ENCODE results near the gene EVX2.

EVX2 gene

DNA sequence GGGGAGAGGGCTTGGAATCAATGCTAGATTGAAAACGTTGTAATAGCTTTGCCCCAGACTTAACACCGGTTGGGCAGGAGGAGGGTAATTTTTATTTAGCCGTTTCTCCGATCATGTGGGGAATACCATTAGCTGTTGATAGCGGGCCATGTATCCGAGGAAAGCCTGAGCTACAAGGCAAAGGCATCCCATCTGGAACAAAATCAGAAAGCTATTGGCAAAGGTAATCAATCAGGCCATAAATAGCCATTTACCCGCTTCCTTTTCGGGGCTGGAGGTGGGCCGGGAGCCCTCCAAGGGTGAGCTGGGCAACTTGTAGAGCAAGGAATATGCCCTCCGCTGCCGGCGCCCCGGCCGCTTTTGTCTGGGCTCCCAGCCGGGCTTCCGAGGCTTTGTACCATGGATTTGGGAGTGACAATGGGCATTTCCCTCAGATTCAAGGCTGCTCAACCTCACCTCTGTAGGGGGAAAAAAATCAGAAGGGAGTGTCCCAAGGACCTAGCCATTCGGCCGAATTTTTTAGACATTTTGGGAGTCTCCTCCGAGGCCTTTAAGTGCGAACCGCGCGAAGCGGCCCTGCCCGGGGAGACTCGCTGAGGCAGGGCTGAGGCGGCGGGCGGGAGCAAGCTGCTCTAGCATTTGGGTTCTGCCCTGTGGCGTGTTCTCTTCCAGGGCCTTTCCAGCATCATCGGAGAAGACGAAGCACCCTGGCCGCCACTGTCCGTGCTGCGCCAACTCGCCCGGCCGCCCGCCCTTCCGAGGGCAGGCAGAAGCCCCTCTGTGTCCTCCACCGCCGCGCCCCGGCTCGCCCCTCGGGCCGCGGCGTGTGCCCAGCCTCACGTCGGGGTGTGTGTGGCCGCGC lies 37.7 kb upstream of the EVX2 start:
- DNase-seq = no peak

DNA sequence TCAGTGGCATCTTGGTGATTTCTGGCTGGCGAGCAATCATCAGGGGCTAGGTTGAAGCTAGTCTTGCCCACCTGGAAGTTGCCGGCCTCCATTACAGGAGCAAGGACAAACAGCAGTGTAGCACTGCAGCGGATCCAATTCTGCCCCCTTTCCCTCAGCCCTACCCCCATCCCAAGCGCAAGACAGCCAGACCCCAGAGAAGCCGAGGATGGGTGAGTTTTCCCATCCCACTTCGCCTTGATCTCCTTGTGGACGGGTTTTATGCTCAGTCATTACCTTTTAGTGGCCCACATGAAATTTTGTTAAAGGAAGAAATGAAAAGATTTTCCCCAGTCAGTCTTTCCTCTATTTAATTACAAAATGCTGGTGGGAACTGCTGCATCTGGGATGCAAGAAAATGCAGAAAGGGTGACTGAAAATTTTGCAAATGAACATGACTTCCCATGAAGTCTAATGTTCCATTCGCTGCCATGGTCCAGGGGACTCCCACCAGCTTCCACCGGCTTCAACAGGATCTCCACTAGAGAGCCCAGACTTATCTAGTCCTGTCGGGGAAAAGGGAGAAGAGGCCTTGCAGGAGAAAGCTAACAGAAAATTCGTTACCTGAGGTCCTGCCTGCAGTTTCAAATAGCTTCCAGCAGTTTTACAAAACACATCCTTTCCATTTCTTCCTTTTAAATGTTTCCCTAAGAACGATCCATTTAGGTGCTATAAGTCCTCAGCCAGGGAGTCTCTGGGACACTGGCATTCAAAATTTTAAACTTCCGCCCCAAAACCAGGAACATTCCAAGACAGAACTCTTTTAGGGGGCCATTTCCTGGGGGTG lies 36.8 kb upstream of the EVX2 start:
- no peak for DNase-seq

DNA sequence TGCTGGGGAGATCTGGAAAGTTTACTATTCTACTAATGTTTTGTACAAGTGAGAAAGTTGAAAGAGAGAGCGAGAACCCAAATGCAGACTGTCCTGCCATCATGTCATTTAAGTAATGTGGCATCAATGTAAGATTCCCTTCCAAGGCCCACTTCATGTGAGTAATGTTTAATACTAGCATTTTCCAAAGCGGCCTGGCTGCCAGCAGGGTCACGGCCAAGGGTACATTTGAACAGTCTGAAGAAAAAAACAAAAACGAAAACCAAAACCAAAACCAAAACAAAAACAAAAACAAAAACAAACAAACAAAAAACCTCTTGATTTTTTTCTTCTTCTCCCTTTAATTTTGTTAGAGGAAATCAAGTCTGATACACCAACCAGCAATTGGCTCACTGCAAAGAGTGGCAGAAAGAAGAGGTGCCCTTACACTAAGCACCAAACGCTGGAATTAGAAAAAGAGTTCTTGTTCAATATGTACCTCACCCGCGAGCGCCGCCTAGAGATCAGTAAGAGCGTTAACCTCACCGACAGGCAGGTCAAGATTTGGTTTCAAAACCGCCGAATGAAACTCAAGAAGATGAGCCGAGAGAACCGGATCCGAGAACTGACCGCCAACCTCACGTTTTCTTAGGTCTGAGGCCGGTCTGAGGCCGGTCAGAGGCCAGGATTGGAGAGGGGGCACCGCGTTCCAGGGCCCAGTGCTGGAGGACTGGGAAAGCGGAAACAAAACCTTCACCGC lies 35.0 kb upstream of the EVX2 start:
- peak; percentile 16 for DNase-seq

DNA sequence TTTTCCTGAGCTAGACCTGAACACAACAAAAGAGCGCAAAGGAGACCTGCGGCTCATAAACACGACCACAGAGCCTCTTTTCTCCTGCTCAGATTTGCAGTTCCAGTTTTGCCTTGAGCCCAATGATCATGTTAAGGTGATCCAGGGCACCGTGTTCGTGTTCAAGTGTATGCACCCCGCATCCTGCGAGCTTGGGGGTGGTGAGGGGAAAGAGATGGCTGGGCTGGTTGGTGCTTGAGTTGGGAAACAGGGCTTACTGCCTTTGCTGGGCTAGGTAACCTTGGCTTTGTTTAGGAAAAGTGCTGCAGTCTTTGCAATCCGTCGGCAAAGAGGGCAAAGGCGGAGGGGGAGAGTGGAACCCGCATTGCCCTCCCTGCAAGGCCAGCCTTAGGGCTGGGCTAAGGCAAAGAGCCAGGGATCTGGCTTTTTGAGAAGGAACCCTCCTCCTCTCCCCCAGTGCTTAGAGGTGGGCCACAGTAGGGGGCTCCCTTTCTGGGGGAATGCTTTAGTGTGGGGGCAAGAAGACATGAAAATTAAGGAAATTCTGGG lies 34.1 kb upstream of the EVX2 start:
- DNase-seq = no peak

DNA sequence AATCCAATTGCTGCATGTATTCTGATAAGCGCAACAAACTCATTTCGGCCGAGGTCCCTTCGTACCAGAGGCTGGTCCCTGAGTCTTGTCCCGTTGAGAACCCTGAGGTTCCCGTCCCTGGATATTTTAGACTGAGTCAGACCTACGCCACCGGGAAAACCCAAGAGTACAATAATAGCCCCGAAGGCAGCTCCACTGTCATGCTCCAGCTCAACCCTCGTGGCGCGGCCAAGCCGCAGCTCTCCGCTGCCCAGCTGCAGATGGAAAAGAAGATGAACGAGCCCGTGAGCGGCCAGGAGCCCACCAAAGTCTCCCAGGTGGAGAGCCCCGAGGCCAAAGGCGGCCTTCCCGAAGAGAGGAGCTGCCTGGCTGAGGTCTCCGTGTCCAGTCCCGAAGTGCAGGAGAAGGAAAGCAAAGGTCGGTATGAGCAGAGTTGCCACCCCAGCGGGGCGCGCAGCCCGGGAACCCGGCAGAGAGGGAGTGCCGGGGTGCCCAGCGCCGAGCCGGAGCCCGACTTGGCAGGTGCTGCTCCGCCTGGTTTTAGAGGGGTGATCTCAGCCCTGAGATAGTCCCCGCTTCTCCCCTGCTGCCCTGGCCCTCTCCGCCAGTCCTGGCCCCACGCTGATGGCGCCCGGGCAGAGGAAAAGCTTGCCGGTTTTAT lies 33.5 kb upstream of the EVX2 start:
- DNase-seq = no peak

DNA sequence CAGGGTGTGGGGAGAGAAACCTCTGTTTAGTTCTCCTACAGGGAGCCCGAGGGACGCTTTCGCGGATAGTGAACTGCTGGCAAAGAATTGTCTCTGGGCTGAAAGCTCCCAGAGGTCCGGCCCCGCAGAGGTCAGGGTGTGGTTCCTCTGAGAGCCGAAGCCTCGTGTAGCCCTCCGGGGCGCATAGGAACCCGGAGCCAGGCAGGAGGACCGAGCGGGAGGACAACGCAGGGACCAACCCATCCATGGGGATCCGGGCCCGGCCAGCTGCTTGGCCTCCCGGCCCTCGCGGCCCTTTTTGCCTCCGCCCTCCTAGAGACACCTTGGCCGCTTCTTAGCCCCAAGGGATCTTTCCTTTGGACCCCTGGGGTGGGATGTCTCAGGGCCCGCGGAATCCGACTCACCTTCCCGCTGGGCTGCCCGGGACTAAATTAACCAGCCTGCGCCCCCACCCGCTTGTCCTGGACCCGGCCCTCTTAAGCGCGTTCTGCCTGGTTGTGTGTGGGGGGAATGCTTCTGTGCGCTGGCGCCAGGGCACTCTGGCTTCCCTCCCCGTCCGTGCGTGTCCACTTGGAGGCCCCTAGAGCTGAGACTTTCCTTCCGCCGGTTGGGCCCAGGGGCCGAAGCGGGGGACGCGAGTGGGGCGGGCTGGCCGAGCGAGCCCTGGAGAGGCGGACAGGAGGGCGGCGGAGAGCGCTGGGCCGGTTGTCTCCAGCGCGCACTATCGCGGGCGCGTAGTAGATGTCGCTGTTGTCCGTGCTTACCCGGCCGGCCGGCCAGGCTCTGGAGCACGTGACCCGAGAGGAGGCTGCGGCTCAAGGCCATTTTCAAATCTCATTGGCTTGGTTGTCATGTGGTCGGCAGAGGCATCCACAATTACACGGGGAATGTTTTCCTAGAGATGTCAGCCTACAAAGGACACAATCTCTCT lies 32.4 kb upstream of the EVX2 start, which contains the start of gene HOXD10:
Gene HOXD10, plus strand, starts transcription at position 896 of the 931 bp plus-strand sequence. CDS start 56 bp downstream, outside the sequence.
- no peak for DNase-seq

DNA sequence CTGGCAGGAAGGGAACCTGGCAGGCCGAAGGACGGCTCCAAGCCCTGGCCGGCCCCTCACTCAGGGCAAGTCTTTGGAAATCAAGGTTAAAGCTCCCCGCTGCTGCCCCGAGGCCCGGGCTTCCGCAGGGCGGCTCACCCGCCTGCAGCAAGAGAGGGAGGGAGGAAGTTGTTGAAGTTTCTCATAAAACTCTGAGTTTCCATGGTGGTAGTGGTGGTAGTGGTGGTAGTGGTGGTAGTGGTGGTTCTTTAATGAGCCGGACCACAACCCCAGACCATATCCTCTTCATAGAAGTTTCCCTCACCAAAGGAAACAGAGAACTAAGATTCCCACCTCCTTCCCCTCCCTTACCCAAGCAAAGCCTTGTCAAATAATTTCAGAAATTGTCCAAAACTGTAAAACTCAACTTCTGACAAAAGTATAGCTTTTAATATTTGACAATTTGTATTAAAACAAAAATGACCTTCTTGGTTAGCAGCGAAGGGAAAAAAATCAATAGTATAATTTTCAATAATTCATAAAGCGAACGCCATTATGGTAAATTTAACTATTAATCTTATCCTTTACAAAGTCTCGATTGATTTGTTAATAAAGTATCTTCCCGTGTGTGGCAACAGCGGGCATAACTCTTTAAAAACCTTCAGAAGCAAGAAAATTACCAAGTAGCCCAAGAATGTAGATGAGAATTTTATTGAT lies 31.3 kb upstream of the EVX2 start:
- DNase-seq = peak; percentile 43

DNA sequence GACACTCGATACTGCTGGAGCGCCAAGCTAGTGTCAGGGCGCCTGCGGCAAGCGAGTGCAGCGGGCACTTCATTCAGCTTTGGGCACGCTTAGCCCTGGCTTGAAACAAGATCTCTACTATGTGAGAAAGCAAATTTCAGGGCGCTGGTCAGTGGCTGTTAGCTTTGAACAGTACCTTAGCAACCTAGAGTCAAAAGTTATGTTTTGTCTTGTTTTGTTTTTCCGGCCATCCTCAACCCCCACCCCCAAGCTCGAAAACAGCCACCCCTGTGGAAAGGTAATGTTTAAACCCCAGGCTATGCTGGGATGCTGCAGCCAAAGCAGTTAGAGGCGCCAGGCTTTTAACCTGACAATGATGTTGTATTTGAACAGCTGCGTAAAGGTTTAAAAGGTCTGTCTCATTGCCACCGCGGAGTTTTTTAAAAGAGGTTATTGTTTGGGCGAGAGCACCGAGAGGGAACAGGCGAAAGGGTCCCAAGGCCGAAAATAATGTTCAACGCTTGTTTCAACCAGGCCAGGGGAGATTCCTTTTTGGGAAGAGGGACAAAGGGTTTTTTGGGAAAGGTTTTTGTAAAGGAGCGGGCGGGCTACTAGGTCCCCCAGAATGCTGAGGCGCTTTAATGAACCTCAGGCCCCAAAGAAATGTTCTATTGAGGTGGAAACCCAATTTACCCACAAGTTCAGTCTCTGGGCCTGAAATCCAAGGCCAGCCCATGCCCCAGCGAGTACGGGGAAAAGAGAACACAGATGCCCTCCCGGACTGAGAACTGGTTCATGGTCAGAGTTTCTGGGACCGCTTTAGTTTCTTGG lies 30.6 kb upstream of the EVX2 start:
- DNase-seq = no peak

DNA sequence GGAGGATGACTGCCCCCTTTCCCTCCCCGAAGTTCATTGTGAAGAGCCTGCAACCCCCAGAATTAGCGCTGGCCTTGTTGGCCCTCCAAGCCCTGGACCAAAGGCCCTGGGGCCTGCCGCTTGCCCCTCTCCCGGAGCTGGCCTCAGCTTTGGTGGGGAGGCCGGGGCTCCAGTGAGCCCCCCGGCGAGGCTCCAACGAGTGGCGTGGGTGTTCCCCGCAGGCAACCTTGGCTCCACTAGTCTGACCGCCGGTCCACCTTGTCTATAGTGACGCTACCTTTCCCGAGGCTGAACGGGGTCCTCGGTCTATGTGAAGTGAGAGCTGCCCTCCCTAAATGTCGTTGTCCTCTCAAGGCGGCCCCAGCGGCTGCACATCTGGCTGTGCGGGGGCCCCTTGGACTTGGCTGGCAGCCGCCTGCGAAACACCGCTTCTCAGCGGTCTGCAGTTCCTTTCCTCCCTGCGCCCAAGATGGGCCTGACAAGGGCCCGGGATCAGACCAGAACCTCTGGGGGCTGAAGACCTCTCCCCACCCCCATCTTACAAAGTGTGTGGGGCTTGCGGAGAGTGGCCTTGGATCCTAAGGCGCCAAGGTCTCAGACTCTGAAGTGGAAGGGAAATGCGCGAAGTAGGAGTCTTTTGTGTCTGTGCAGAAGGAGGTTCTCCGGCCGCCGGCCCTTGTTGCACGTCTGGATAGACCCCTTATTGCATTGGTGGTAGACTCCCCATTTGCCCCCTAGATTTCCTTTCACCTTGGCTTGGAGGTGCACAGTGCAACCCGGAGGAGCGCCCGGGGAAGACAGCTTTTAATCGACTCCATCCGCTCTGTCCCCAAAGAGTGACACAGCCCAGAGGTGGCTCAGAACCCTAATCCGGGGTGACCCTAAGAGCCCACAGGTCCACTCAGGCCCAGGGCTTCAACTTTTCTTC lies 28.9 kb upstream of the EVX2 start:
- no peak for DNase-seq

DNA sequence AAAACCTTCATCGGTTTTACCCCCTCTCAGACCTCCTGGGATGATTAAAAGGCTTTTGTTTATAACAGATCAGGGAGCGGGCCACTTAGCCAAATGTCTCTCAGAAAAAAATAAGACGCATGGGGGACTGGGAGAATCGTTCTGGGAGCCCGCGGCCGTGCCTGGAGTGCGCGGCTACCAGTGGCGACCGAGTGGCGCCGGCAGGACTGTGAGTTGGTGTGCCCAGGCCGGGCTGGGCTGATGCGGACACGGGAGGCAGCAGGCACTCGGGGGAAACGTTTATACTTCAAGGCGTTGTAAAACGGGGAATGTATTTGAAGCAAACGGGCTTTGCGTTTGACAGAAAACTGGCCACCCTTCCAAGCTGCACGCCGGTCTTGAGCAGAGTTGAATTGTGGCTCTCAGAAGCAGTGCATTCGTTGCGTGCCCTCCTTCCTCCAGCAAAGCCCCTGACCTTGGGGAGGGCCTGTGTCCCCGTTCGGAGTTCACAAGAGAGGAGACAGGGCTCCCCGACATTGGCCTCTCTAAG lies 28.1 kb upstream of the EVX2 start:
- no peak for DNase-seq

DNA sequence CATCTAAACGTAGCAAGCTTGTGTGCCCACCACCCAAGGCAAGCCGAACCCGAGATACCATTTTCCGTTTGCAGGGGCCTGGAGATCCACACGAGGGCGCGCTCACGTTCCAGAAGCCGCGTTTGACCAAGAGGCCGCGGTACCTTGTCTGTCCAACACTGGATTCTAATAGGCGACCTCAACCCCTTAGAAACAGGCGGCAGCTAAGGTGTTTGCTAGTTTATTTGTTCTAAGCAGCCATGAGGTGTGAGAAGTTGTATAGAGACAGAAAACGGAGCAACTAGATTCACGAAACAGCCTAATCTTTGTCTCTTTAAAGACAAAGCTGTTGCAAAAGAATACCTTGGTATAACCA lies 27.5 kb upstream of the EVX2 start:
- DNase-seq = no peak

DNA sequence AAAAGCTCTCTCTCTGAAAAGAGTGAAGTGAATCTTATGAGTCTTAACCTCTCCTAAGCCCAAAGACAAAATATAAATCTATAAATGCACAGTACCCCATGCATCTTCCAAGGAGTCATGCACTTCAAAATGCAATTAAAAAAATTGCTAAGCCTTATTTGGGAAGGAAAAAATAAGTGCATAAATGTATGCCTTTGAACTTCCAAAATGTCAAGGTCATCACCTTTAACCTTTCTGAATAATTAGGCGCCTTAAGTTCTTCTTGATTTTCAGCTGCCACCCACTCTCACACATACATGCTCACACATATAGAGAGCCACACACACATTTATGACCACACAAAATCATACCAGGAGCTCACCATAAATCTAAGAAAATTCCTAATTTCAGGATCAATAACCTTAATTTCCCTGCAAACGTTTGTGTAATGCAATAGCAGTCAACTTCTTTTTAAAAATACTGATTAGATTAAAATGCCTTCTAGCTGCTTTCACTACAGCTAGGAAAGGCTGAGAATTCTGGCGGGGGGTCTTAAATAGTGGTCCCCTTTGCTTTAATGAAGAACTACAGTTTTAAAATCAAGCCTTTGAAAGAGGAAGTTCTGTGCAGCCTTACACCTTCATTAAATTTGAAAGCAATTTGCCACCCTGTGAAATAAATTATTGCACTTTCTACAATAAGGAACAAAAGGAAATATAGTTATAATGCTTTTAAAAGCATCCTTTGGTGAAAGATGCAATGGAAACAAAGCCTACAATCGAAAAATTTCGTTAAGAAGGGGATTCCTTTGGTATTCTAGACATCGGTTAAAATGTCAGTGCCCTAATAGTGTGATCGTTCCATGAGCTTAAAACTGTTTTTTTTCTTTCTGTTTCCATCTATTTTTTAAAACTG lies 26.9 kb upstream of the EVX2 start:
- DNase-seq = no peak

DNA sequence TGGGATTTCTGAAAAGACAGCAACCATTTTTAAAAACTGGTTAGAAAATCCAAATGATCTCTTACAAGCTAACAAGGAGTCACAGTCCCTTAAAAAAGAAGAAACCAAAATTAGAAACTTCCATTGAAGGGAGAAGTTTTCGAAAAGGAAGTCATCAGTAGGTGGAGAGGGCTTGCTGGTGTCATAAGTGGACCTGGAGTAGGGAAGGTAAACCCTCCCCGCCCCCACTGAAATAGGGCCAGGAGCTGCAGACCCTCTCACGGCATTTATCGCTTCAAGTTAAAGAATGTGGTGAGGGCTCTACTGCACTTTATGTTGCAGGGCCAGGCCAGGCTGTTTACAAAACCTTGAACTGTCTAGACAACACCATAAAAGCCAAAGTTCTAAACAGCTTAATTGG lies 26.2 kb upstream of the EVX2 start:
- DNase-seq = no peak

DNA sequence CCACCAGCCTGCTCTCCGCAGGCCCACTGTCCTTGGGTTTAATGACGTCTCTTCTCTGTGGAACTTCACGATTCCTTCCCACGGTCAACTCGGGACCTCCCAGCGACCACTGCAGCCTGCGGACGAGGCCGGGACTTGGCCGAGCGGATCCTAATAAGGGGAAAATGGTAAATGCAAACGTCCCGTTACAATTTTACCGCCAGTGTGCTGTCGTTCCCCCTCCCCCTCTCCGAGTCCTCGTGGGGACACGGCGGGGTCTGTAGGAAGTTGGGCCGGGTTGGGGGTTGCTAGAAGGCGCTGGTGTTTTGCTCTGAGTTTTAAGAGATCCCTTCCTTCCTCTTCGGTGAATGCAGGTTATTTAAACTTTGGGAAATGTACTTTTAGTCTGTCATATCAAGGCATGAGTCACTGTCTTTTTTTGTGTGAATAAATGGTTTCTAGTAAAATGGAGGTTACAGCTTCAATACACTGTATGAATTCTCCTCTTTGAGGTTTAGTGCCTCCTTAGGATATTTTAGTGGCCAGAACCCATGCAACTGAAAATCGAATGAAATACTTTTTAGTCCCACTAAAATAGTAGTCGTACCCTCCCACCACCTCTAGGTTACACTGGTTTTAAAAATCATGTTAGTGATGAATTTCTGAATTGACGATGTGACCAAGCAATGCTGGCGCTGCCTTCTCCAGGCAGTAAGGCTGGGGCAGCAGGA lies 25.6 kb upstream of the EVX2 start:
- DNase-seq = no peak

DNA sequence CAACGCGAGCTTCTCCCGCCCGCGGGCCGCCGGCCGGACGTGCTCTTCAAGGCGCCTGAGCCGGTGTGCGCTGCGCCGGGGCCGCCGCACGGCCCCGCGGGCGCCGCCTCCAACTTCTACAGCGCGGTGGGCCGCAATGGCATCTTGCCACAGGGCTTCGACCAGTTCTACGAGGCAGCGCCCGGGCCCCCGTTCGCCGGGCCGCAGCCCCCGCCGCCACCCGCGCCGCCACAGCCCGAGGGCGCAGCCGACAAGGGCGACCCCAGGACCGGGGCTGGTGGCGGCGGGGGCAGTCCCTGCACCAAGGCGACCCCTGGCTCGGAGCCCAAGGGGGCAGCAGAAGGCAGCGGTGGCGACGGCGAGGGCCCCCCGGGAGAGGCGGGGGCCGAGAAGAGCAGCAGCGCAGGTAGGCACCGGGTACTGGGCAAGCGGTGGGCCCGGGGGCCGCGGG lies 24.0 kb upstream of the EVX2 start:
- DNase-seq = no peak

All from MV-4-11 (cell line).